Thymus (tissue), 11 donors: ENCODE data around the gene ANKRD55. TPM values are rescaled to one million over a fixed set of nuclear protein-coding genes. Genes with fewer than 3 reads are reported as not detected.
"Not testable (repeated sequence)": the region's sequence is repeated elsewhere in the genome, so short reads cannot be mapped to it uniquely, and the experiment has no call there.

Experiments
- DNase-seq, 9 donors: peaks; one replicate each; pipeline ENCODE4 v3.0.0-alpha.2; 2013; ENCODE audit warnings: low spot score in 9 of 9, low read depth in 6 of 9, missing footprints in 1 of 9
- H3K27ac ChIP-seq, 2 donors: one replicate each; pipeline ENCODE4 v1.5.1; 2013; ENCODE audit warnings: control low read depth in 1 of 2, low read depth in 1 of 2, low read length in 1 of 2, mild to moderate bottlenecking in 1 of 2, moderate library complexity in 1 of 2
- H3K27me3 ChIP-seq, 2 donors: one replicate each; pipeline ENCODE4 v1.5.1; 2013; ENCODE audit warnings: low read length in 1 of 2; ENCODE audit not compliant: control insufficient read depth in 2 of 2, insufficient read depth in 1 of 2
- H3K36me3 ChIP-seq, 2 donors: one replicate each; pipeline ENCODE4 v1.5.1; 2013; ENCODE audit warnings: low read length in 1 of 2, mild to moderate bottlenecking in 1 of 2, moderate library complexity in 1 of 2; ENCODE audit not compliant: control insufficient read depth in 2 of 2, insufficient read depth in 2 of 2
- H3K4me1 ChIP-seq, 2 donors: one replicate each; pipeline ENCODE4 v1.5.1; 2013; ENCODE audit warnings: low read length in 2 of 2; ENCODE audit not compliant: control insufficient read depth in 2 of 2, insufficient read depth in 2 of 2
- H3K4me3 ChIP-seq, 2 donors: one replicate each; pipeline ENCODE4 v1.5.1; 2013; ENCODE audit warnings: low read length in 2 of 2, control low read depth in 1 of 2, mild to moderate bottlenecking in 1 of 2
- H3K9me3 ChIP-seq, 2 donors: one replicate each; pipeline ENCODE4 v1.5.1; 2013; ENCODE audit warnings: low read length in 1 of 2, mild to moderate bottlenecking in 1 of 2; ENCODE audit not compliant: control insufficient read depth in 2 of 2, insufficient read depth in 1 of 2
- WGBS: extraction: QIAGEN DNeasy Blood & Tissue Kit; methylation state at CpG from one replicate; pipeline ENCODE4 v1.1.7; 2013; 5-methylcytosine and 5-hydroxymethylcytosine counted together
- polyA plus RNA-seq: library from polyadenylated mRNA; stranded (reverse); fragments of 200-250 nt; gene quantifications from one replicate; pipeline ENCODE4 v1.2.3, GENCODE V29; 2013
- total RNA-seq: library from RNA; stranded (reverse); fragments of 120-200 nt; gene quantifications from one replicate; pipeline ENCODE4 v1.2.4, GENCODE V29; 2013
- donor health status: healthy.

Gene ANKRD55
- total and polyA plus RNA-seq, 2 donors, result 3.5 to 6.7 TPM

GRCh38 chr5:56270568-56271392 lies 37.6 kb upstream of the ANKRD55 start:
- H3K27ac ChIP-seq, result peak overlapping the region in 1 of 2 donors; percentile 20
- H3K9me3 ChIP-seq, result no peaks in the 10 kb centered on the region
- no peak overlapping the region for H3K4me3 ChIP-seq
- DNase-seq, result peak in 8 of 9 donors; percentile 39 to 79 (median 60)
- peaks cover 0 to 5% of the 10 kb centered on the region in 2 donors for H3K4me1 ChIP-seq
- WGBS, result 55% methylated on average over 6 of the region's 6 CpGs
- no peaks in the 10 kb centered on the region for H3K36me3 ChIP-seq
- no peaks in the 10 kb centered on the region for H3K27me3 ChIP-seq

- H3K9me3 ChIP-seq, result no peaks in the 10 kb centered on the region
- H3K4me3 ChIP-seq, result no peak overlapping the region
- no peaks in the 10 kb centered on the region for H3K36me3 ChIP-seq
- H3K27me3 ChIP-seq, result no peaks in the 10 kb centered on the region
- peaks cover 0 to 5% of the 10 kb centered on the region in 2 donors for H3K4me1 ChIP-seq
- 96% methylated on average over 6 of the region's 6 CpGs for WGBS
- no peak for DNase-seq
- H3K27ac ChIP-seq, result no peak overlapping the region
Measured at GRCh38 chr5:56270058-56270457, 36.9 kb upstream of the ANKRD55 start.

- peaks cover 0 to 5% of the 10 kb centered on the region in 2 donors for H3K4me1 ChIP-seq
- H3K36me3 ChIP-seq, result no peaks in the 10 kb centered on the region
- peak in 5 of 9 donors; percentile 15 to 66 (median 24) for DNase-seq
- H3K27ac ChIP-seq, result no peak overlapping the region
- 76% methylated on average over 6 of the region's 6 CpGs for WGBS
- H3K9me3 ChIP-seq, result no peaks in the 10 kb centered on the region
- H3K27me3 ChIP-seq, result no peaks in the 10 kb centered on the region
- H3K4me3 ChIP-seq, result no peak overlapping the region
Measured at GRCh38 chr5:56269216-56269927, 36.2 kb upstream of the ANKRD55 start.

GRCh38 chr5:56268707-56269106 lies 35.6 kb upstream of the ANKRD55 start:
- not testable (repeated sequence) for H3K4me1 ChIP-seq, H3K36me3 ChIP-seq, DNase-seq, H3K27me3 ChIP-seq, H3K9me3 ChIP-seq, H3K27ac ChIP-seq, H3K4me3 ChIP-seq
- 99% methylated on average over 3 of the region's 3 CpGs for WGBS

- no peaks in the 10 kb centered on the region for H3K27me3 ChIP-seq
- WGBS, result over 99% methylated on average over 3 of the region's 3 CpGs
- H3K36me3 ChIP-seq, result no peaks in the 10 kb centered on the region
- no peak overlapping the region for H3K27ac ChIP-seq
- no peaks in the 10 kb centered on the region for H3K9me3 ChIP-seq
- peaks cover 0 to 5% of the 10 kb centered on the region in 2 donors for H3K4me1 ChIP-seq
- H3K4me3 ChIP-seq, result no peak overlapping the region
- DNase-seq, result no peak
Measured at GRCh38 chr5:56267856-56268255, 34.7 kb upstream of the ANKRD55 start.

GRCh38 chr5:56264417-56265025 lies 31.4 kb upstream of the ANKRD55 start:
- Histone ChIP-seq H3K9me3 (no peaks in the 10 kb centered on the region), H3K4me1 (no peaks in the 10 kb centered on the region), H3K27me3 (no peaks in the 10 kb centered on the region), H3K36me3 (no peaks in the 10 kb centered on the region), H3K4me3 (no peak overlapping the region), H3K27ac (no peak overlapping the region)
- 80% methylated on average over 5 of the region's 5 CpGs for WGBS
- DNase-seq, result peak in 3 of 9 donors; percentile 6 to 26 (median 11)

GRCh38 chr5:56262279-56262678 lies 29.1 kb upstream of the ANKRD55 start:
- Histone ChIP-seq H3K4me1 (no peaks in the 10 kb centered on the region), H3K4me3 (no peak overlapping the region)
- WGBS, result 91% methylated on average over 3 of the region's 3 CpGs

GRCh38 chr5:56259002-56259511 lies 25.9 kb upstream of the ANKRD55 start:
- Histone ChIP-seq H3K36me3 (no peaks in the 10 kb centered on the region), H3K27me3 (no peaks in the 10 kb centered on the region), H3K4me1 (no peaks in the 10 kb centered on the region), H3K9me3 (peaks cover 0 to 3% of the 10 kb centered on the region in 2 donors), H3K27ac (no peak overlapping the region), H3K4me3 (no peak overlapping the region)
- 86% methylated on average over 2 of the region's 2 CpGs for WGBS
- DNase-seq, result no peak

More at GRCh38 chr5:56262279-56262678, 29.1 kb upstream of the ANKRD55 start:
- Histone ChIP-seq H3K27me3 (no peaks in the 10 kb centered on the region), H3K27ac (no peak overlapping the region), H3K9me3 (peaks cover 0 to 3% of the 10 kb centered on the region in 2 donors), H3K36me3 (no peaks in the 10 kb centered on the region)
- DNase-seq, result no peak
